ENCODE data around the gene CDRT15L2. TPM values are rescaled to one million over a fixed set of nuclear protein-coding genes. Genes with fewer than 3 reads are reported as not detected.

Gene CDRT15L2
- total and polyA plus RNA-seq, 2 donors (not counting 1 experiment from before 2014, with no cell fraction given) = not detected

Small RNA genes lying within 50 kb of the gene (small RNA-seq; reads per million reads assigned to genes)
- gene AC015818.1 (ENCODE audit: insufficient read length, low read depth, low replicate concordance) (not detected), gene AC087499.1 (ENCODE audit: insufficient read length, low read depth, low replicate concordance) (not detected), gene AC087499.3 (ENCODE audit: insufficient read length, low read depth, low replicate concordance) (not detected)

Other genes with a start within 250 kb of the CDRT15L2 start
- not detected in 2 replicates for gene LGALS9B, start 112.2 kb upstream of the CDRT15L2 start, total RNA-seq
- not detected in 2 replicates for gene LGALS9B, start 112.2 kb upstream of the CDRT15L2 start, polyA plus RNA-seq

Data from B cell (primary cell).